OCI-LY7 (cell line): ENCODE measurements around the gene SORCS3. TPM values are rescaled to one million over a fixed set of nuclear protein-coding genes. Genes with fewer than 3 reads are reported as not detected.

ENCODE experiments used
- Bru-seq: library from RNA; stranded (reverse); fragments of 400-500 nt; gene quantifications from one replicate; lab custom pipeline; 2021; lab: Mats Ljungman, UMichigan
- BruChase-seq, 2 experiments: library from RNA; stranded (reverse); fragments of 400-500 nt; gene quantifications; one replicate each; lab custom pipeline; 2021; lab: Mats Ljungman, UMichigan
- BruUV-seq: library from RNA; stranded (reverse); fragments of 400-500 nt; replicated peaks from 2 replicates; lab custom pipeline; 2021; lab: Mats Ljungman, UMichigan
- CTCF ChIA-PET: fragments of 300-600 bp; sonication (Branson Sonifier 250); formaldehyde crosslinking; loops from one replicate; lab custom pipeline; 2022; ENCODE audit warnings: antibody characterized with exemption; ENCODE audit not compliant: unreplicated experiment; lab: Charles Lee
- POLR2A ChIA-PET: fragments of 300-600 bp; sonication (Branson Sonifier 250); formaldehyde crosslinking; loops from one replicate; lab custom pipeline; 2022; ENCODE audit warnings: antibody characterized with exemption; lab: Charles Lee
- DNase-seq: peaks from one replicate; pipeline ENCODE4 v3.0.0-alpha.2; 2015; ENCODE audit warnings: low spot score
- H2AFZ ChIP-seq: fragments of 200-600 bp; sonication (generic), shearing (Covaris generic); 2 replicates; pipeline ENCODE4 v1.6.1; 2014; ENCODE audit warnings: mild to moderate bottlenecking, antibody characterized with exemption, low read length, moderate library complexity
- H3K27ac ChIP-seq: fragments of 200-600 bp; sonication (generic); 2 replicates; pipeline ENCODE4 v1.5.1; 2014; ENCODE audit warnings: mixed run types, low read depth, mild to moderate bottlenecking, moderate library complexity, low read length, inconsistent platforms; ENCODE audit not compliant: poor library complexity, severe bottlenecking
- H3K36me3 ChIP-seq: fragments of 200-600 bp; sonication (generic); 2 replicates; pipeline ENCODE4 v1.6.1; 2014; ENCODE audit warnings: mild to moderate bottlenecking, antibody characterized with exemption, low read length, moderate library complexity, mixed read lengths; ENCODE audit not compliant: insufficient read depth
- H3K4me1 ChIP-seq: fragments of 200-600 bp; sonication (generic); 2 replicates; pipeline ENCODE4 v1.5.1; 2014; ENCODE audit warnings: mild to moderate bottlenecking, low read length; ENCODE audit not compliant: insufficient read depth, poor library complexity, severe bottlenecking
- H3K4me2 ChIP-seq: fragments of 200-600 bp; sonication (generic); 2 replicates; pipeline ENCODE4 v1.6.1; 2014; ENCODE audit warnings: mild to moderate bottlenecking, low read length
- H3K4me3 ChIP-seq: fragments of 200-600 bp; sonication (generic); 2 replicates; pipeline ENCODE4 v1.5.1; 2014; ENCODE audit warnings: mild to moderate bottlenecking, low read depth, low read length; ENCODE audit not compliant: poor library complexity, severe bottlenecking
- H3K79me2 ChIP-seq: fragments of 200-600 bp; sonication (generic); 2 replicates; pipeline ENCODE4 v1.6.1; 2016; ENCODE audit warnings: low read depth, mild to moderate bottlenecking, low read length, moderate library complexity, mixed read lengths; ENCODE audit not compliant: insufficient read depth
- H3K9me2 ChIP-seq: fragments of 200-600 bp; sonication (generic); 2 replicates; pipeline ENCODE4 v1.6.1; 2016; ENCODE audit warnings: mild to moderate bottlenecking, low read length, mixed read lengths; ENCODE audit not compliant: insufficient read depth
- H3K9me3 ChIP-seq: fragments of 200-600 bp; sonication (generic); 2 replicates; pipeline ENCODE4 v1.6.1; 2014; ENCODE audit warnings: mild to moderate bottlenecking, mixed run types, low read length, mixed read lengths
- H4K20me1 ChIP-seq: fragments of 200-600 bp; sonication (generic); 2 replicates; pipeline ENCODE4 v1.6.1; 2014; ENCODE audit warnings: mild to moderate bottlenecking, antibody characterized with exemption, low read length, moderate library complexity, mixed read lengths; ENCODE audit not compliant: insufficient read depth
- CTCF ChIP-seq: fragments of 200-600 bp; sonication (generic); conservative IDR thresholded peaks from 2 replicates; pipeline ENCODE4 v1.5.1; 2014; ENCODE audit warnings: mild to moderate bottlenecking, antibody characterized with exemption, low read length, moderate library complexity, mixed read lengths
- EZH2phosphoT487 ChIP-seq: fragments of 200-600 bp; sonication (generic); IDR thresholded peaks from 2 replicates; pipeline ENCODE4 v1.6.1; 2018; ENCODE audit warnings: low read depth, borderline replicate concordance, mild to moderate bottlenecking, mixed run types, antibody characterized with exemption, low read length, moderate library complexity, mixed read lengths
- intact Hi-C: fragments of 100-400 bp; cut with micrococcal nuclease; formaldehyde crosslinking; loops from one replicate; pipeline ENCODE4 v1.10.0; 2022; ENCODE audit not compliant: unreplicated experiment
- long read RNA-seq: library from polyadenylated mRNA; stranded (forward); transcript quantifications from one replicate; pipeline ENCODE4 v2.0.0, GENCODE V29; 2022
- total RNA-seq, 2 experiments: library from RNA; depleted of rRNA in 1 of 2; stranded (reverse); fragments of >200 nt in 1 of 2; shearing (Covaris generic) in 1 of 2; gene quantifications; 2 replicates each; pipeline ENCODE4 v1.2.3, GENCODE V29; 2014 to 2022

SORCS3 gene
- total RNA-seq (2014; rRNA removed; shearing (Covaris generic)) (not detected in 2 replicates), total RNA-seq (2022) (not detected in 2 replicates), Bru-seq, nascent RNA (percentile 1 among the genes with signal in this experiment), BruChase-seq, experiment 1, labeled RNA remaining after a 6-hour chase (percentile 0 among the genes with signal in this experiment), BruChase-seq, experiment 2, labeled RNA remaining after a 2-hour chase (percentile 0 among the genes with signal in this experiment)
- long read RNA-seq, partial matches to known transcripts = 0 of 3 reads
- long read RNA-seq, other reads (novel, unspliced or antisense) = 3 of 3 reads

- Histone ChIP-seq H3K79me2 (no peaks in the 10 kb centered on the region), H3K4me3 (no peak within 1 kb of the TSS), H3K4me1 (no peaks in the 10 kb centered on the region), H3K9me3 (no peaks in the 10 kb centered on the region), H3K27ac (no peak within 1 kb of the TSS), H2AFZ (no peak within 1 kb of the TSS), H4K20me1 (no peaks in the 10 kb centered on the region), H3K36me3 (no peaks in the 10 kb centered on the region), H3K9me2 (no peaks in the 10 kb centered on the region), H3K4me2 (no peak within 1 kb of the TSS)
- CTCF ChIA-PET = no interaction called here
- TF ChIP-seq EZH2phosphoT487 (no peak), CTCF (no peak)
- DNase-seq = no peak
- BruUV-seq = no TSS peak
- intact Hi-C loops = no loop called here
- POLR2A ChIA-PET = no interaction called here
These were observed at the start of gene SORCS3 for GRCh38 chr10:104641187-104641936. TSS of gene SORCS3 (plus strand) at chr10:104641290.

- DNase-seq = no peak
- no peak overlapping the region for H3K4me3 ChIP-seq
- no peaks in the 10 kb centered on the region for H3K9me3 ChIP-seq
- H3K4me1 ChIP-seq = no peaks in the 10 kb centered on the region
- no peaks in the 10 kb centered on the region for H4K20me1 ChIP-seq
- no TSS peak for BruUV-seq
- ChIA-PET CTCF (no interaction called here), POLR2A (no interaction called here)
- H3K79me2 ChIP-seq = no peaks in the 10 kb centered on the region
- no peaks in the 10 kb centered on the region for H3K36me3 ChIP-seq
- TF ChIP-seq EZH2phosphoT487 = no peak
- no peak for TF ChIP-seq CTCF
- no peak overlapping the region for H2AFZ ChIP-seq
- H3K9me2 ChIP-seq = no peaks in the 10 kb centered on the region
- H3K4me2 ChIP-seq = no peak overlapping the region
- H3K27ac ChIP-seq = no peak overlapping the region
- intact Hi-C loops = no loop called here
These were observed 49.6 kb upstream of the SORCS3 start for GRCh38 chr10:104591441-104591840.

GRCh38 chr10:104601166-104601565, 39.9 kb upstream of the SORCS3 start:
- no peaks in the 10 kb centered on the region for H3K4me1 ChIP-seq
- H3K9me2 ChIP-seq = no peaks in the 10 kb centered on the region
- H4K20me1 ChIP-seq = no peaks in the 10 kb centered on the region
- H3K27ac ChIP-seq = no peak overlapping the region
- H3K79me2 ChIP-seq = no peaks in the 10 kb centered on the region
- H3K9me3 ChIP-seq = no peaks in the 10 kb centered on the region
- intact Hi-C loops = no loop called here
- no peak overlapping the region for H3K4me2 ChIP-seq
- CTCF ChIA-PET = no interaction called here
- POLR2A ChIA-PET = no interaction called here
- TF ChIP-seq CTCF (no peak), EZH2phosphoT487 (no peak)
- no peak overlapping the region for H2AFZ ChIP-seq
- no peak overlapping the region for H3K4me3 ChIP-seq
- H3K36me3 ChIP-seq = no peaks in the 10 kb centered on the region
- no TSS peak for BruUV-seq
- DNase-seq = no peak
